OCI-LY3 (cell line): ENCODE data around the gene BLOC1S1.

ENCODE experiments used
- EZH2phosphoT487 ChIP-seq: fragments of 200-600 bp; shearing (Covaris generic); IDR thresholded peaks from 2 replicates; pipeline ENCODE4 v1.6.1; 2018; ENCODE audit warnings: antibody characterized with exemption, mixed run types, low read depth
- TF ChIP-seq, protein P1 (sequence below): fragments of 200-600, 300-600 bp; sonication (generic); IDR thresholded peaks from 2 replicates; pipeline ENCODE4 v1.5.1; 2014; ENCODE audit warnings: antibody characterized with exemption, low read length, low read depth

DNA sequence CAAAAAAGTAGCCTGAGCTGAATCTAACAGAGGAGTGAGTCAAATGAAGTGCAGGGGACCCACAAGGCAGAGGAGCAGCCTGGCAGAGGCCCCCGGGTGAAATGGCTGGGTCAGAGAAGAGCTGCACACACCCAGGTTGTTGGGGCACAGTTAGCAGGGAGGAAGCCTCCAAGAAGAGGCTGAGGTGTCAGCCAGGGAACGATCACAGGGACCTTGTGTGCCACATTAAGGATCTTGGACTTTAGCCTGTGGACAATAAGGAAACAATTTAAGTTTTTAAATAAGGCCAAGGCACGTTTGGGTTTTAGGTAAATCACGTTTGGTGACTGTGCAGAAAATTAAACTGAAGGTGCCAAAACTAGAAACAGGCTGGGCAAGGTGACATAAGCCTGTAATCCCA is 44.1 kb upstream of the BLOC1S1 start:
- TF ChIP-seq, protein P1, sequence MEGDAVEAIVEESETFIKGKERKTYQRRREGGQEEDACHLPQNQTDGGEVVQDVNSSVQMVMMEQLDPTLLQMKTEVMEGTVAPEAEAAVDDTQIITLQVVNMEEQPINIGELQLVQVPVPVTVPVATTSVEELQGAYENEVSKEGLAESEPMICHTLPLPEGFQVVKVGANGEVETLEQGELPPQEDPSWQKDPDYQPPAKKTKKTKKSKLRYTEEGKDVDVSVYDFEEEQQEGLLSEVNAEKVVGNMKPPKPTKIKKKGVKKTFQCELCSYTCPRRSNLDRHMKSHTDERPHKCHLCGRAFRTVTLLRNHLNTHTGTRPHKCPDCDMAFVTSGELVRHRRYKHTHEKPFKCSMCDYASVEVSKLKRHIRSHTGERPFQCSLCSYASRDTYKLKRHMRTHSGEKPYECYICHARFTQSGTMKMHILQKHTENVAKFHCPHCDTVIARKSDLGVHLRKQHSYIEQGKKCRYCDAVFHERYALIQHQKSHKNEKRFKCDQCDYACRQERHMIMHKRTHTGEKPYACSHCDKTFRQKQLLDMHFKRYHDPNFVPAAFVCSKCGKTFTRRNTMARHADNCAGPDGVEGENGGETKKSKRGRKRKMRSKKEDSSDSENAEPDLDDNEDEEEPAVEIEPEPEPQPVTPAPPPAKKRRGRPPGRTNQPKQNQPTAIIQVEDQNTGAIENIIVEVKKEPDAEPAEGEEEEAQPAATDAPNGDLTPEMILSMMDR: no peak
- TF ChIP-seq EZH2phosphoT487: no peak
